ENCODE measurements around the gene ATXN7L3.

ATXN7L3 gene

GRCh38 chr17:44200478-44201155 lies 933 bp upstream of the ATXN7L3 start (continued):
- TF ChIP-seq ZNF518A (tag by site-specific recombination; conservative IDR thresholded peaks at IDR 0.05; ENCODE audit: low read depth) (no peak), ZBTB10 (tag by site-specific recombination; IDR thresholded peaks at IDR 0.05) (peak; percentile 76), ZFP37 (tag by site-specific recombination; IDR thresholded peaks at IDR 0.05) (no peak), ELK4 (IDR thresholded peaks at IDR 0.05; ENCODE audit: borderline replicate concordance, low read depth, low read length) (no peak), PATZ1 (tag by site-specific recombination; IDR thresholded peaks at IDR 0.05) (peak; percentile 44; the same call in 1 of the 2 replicates), ZNF701 (tag by site-specific recombination; IDR thresholded peaks at IDR 0.05) (no peak), ZNF658 (tag by site-specific recombination; IDR thresholded peaks at IDR 0.05) (no peak), ZNF529 (tag by site-specific recombination; IDR thresholded peaks at IDR 0.05; ENCODE audit: insufficient replicate concordance) (no peak), KLF8 (tag by site-specific recombination; IDR thresholded peaks at IDR 0.05) (no peak), ZNF354C (tag by site-specific recombination; IDR thresholded peaks at IDR 0.05; ENCODE audit: borderline replicate concordance, low read depth) (no peak), EGR2 (tag by site-specific recombination; IDR thresholded peaks at IDR 0.05; ENCODE audit: low read depth) (peak; percentile 50; the same call in 1 of the 2 replicates), ZNF280C (tag by site-specific recombination; IDR thresholded peaks at IDR 0.05) (no peak), CTCF (tag by site-specific recombination; IDR thresholded peaks at IDR 0.05) (peak; percentile 22; the same call in 1 of the 2 replicates), ZNF280D (tag by site-specific recombination; IDR thresholded peaks at IDR 0.05) (no peak), YY1 (tag by site-specific recombination; IDR thresholded peaks at IDR 0.05) (no peak), ZNF837 (tag by site-specific recombination; IDR thresholded peaks at IDR 0.05) (no peak)
